ENCODE results near the gene CSRNP3.

CSRNP3 gene

DNA sequence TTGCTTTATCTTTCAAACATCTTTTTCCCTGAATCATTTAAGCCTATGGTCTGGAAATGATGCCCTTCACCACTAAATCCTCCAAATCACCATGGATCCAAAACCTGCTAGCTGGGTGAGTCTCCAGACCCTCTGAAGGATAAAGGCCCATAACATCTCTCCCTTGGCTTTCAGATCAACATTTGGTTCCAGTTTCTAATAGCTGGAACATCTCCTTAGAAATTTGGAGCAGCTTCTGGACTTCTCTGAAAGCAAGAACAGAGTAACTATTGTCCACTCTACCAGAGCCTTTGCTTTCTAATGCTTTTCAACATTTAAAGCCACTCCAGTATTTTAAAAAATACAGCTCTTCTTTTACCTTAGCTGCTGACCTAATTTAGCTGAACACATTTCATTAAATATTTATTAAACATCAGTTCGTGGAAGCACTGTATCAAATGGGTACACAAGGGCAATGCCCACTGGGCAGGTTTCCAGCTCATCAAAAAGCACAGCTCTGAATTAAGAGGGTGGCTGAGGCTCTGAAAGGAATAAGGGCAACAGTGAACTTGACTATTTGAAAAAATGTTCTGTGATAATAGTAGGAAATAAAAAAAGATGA lies 249.2 kb downstream of the CSRNP3 start:
- H3K4me1 ChIP-seq (ENCODE audit: control insufficient read depth in 2 of 2, insufficient read depth in 2 of 2, low read length in 2 of 2) = no peaks in the 10 kb centered on the region
- no peak overlapping the region for H3K4me3 ChIP-seq (ENCODE audit: low read length in 2 of 2)
- H3K9ac ChIP-seq (ENCODE audit: low read depth in 1 of 2, low read length in 2 of 2) = no peak overlapping the region
- H3K27me3 ChIP-seq (ENCODE audit: control insufficient read depth in 2 of 2, insufficient read depth in 2 of 2, low read length in 2 of 2) = peaks cover 0 to 3% of the 10 kb centered on the region in 2 donors
- no peak overlapping the region for H3K27ac ChIP-seq (ENCODE audit: low read depth in 2 of 2, low read length in 2 of 2)
- H3K9me3 ChIP-seq (ENCODE audit: control insufficient read depth in 2 of 2, low read length in 2 of 2) = no peaks in the 10 kb centered on the region
- H3K36me3 ChIP-seq (ENCODE audit: control insufficient read depth in 2 of 2, insufficient read depth in 2 of 2, low read length in 2 of 2) = no peaks in the 10 kb centered on the region

DNA sequence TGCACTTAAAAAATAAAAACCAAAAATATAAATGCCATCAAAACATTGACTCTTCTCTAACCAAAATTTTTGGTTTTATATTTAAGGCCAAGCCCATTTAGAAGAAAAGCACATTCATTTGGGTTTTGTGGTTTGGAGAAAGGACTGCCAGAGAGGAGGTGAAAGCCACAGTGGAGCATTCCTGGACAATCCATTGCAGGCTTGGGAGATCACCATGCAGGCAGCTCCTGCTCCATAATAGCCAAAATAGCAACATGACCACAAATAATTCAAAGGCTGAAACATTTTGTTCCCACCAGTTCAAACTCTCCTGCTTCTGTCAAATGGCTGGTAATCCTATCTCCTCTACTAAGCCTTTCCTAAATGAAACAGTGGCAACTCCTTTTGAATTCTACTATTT lies 251.0 kb downstream of the CSRNP3 start:
- H3K4me3 ChIP-seq (ENCODE audit: low read length in 2 of 2) = no peak overlapping the region
- H3K9ac ChIP-seq (ENCODE audit: low read depth in 1 of 2, low read length in 2 of 2) = no peak overlapping the region
- H3K4me1 ChIP-seq (ENCODE audit: control insufficient read depth in 2 of 2, insufficient read depth in 2 of 2, low read length in 2 of 2) = no peaks in the 10 kb centered on the region
- H3K27me3 ChIP-seq (ENCODE audit: control insufficient read depth in 2 of 2, insufficient read depth in 2 of 2, low read length in 2 of 2) = peaks cover 0 to 3% of the 10 kb centered on the region in 2 donors
- H3K27ac ChIP-seq (ENCODE audit: low read depth in 2 of 2, low read length in 2 of 2) = no peak overlapping the region
- no peaks in the 10 kb centered on the region for H3K9me3 ChIP-seq (ENCODE audit: control insufficient read depth in 2 of 2, low read length in 2 of 2)
- H3K36me3 ChIP-seq (ENCODE audit: control insufficient read depth in 2 of 2, insufficient read depth in 2 of 2, low read length in 2 of 2) = no peaks in the 10 kb centered on the region

DNA sequence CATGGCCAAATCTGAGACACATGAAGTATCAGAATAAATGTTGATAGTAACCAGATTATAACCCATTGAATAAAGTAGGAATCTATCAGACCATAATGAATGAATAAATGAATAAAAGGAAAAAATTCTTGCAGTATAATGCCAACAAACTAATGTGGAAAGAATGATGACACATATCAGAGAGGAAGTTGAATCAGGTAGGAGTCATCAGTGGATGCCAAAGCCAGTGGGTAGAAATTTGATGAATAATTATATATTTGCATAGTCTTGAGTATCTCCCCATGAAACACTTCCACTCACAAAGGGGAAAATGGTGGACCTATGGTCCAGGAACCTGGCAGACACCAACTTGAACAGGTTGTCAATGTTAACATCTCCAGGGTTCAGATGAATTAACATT lies 255.9 kb downstream of the CSRNP3 start:
- H3K27me3 ChIP-seq (ENCODE audit: control insufficient read depth in 2 of 2, insufficient read depth in 2 of 2, low read length in 2 of 2) = peaks cover 0 to 3% of the 10 kb centered on the region in 2 donors

More for the DNA sequence above, 255.9 kb downstream of the CSRNP3 start:
- no peak overlapping the region for H3K9ac ChIP-seq (ENCODE audit: low read depth in 1 of 2, low read length in 2 of 2)
- H3K4me1 ChIP-seq (ENCODE audit: control insufficient read depth in 2 of 2, insufficient read depth in 2 of 2, low read length in 2 of 2) = no peaks in the 10 kb centered on the region
- H3K36me3 ChIP-seq (ENCODE audit: control insufficient read depth in 2 of 2, insufficient read depth in 2 of 2, low read length in 2 of 2) = no peaks in the 10 kb centered on the region
- H3K9me3 ChIP-seq (ENCODE audit: control insufficient read depth in 2 of 2, low read length in 2 of 2) = no peaks in the 10 kb centered on the region
- no peak overlapping the region for H3K4me3 ChIP-seq (ENCODE audit: low read length in 2 of 2)
- no peak overlapping the region for H3K27ac ChIP-seq (ENCODE audit: low read depth in 2 of 2, low read length in 2 of 2)

All from mucosa of rectum (tissue), 2 donors.